HS-27A (cell line): Measurements from ENCODE around the gene GPR31.
"Not testable (repeated sequence)": the region's sequence is repeated elsewhere in the genome, so short reads cannot be mapped to it uniquely, and the experiment has no call there.

ENCODE experiments used
- DNase-seq: peaks from one replicate; pipeline ENCODE4 v3.0.0-alpha.2; 2012; ENCODE audit warnings: low read depth, missing footprints

The GPR31 gene

GRCh38 chr6:167157863-167158262 is at the start of gene GPR31:
Gene GPR31 (minus strand): TSS chr6:167157980. CDS start chr6:167157831, 149 bp downstream.
- DNase-seq, result no peak

GRCh38 chr6:167207527-167207926 is 49.7 kb upstream of the GPR31 start:
- DNase-seq, result no peak

GRCh38 chr6:167205316-167205715 is 47.5 kb upstream of the GPR31 start:
- not testable (repeated sequence) for DNase-seq

GRCh38 chr6:167204059-167204348 is 46.2 kb upstream of the GPR31 start:
- DNase-seq, result not testable (repeated sequence)

- not testable (repeated sequence) for DNase-seq
Measured at GRCh38 chr6:167203261-167204058, 45.7 kb upstream of the GPR31 start.

- DNase-seq, result not testable (repeated sequence)
Measured at GRCh38 chr6:167202613-167203012, 44.8 kb upstream of the GPR31 start.

- DNase-seq, result no peak
Measured at GRCh38 chr6:167200806-167201205, 43.0 kb upstream of the GPR31 start.

- not testable (repeated sequence) for DNase-seq
Measured at GRCh38 chr6:167195941-167196610, 38.3 kb upstream of the GPR31 start.

GRCh38 chr6:167193515-167194125 is 35.8 kb upstream of the GPR31 start:
- not testable (repeated sequence) for DNase-seq

- DNase-seq, result not testable (repeated sequence)
Measured at GRCh38 chr6:167191043-167191583, 33.3 kb upstream of the GPR31 start.

GRCh38 chr6:167187275-167187674 is 29.5 kb upstream of the GPR31 start:
- DNase-seq, result not testable (repeated sequence)

GRCh38 chr6:167185101-167185500 is 27.3 kb upstream of the GPR31 start:
- not testable (repeated sequence) for DNase-seq

GRCh38 chr6:167182913-167183314 is 25.1 kb upstream of the GPR31 start:
- DNase-seq, result not testable (repeated sequence)

- DNase-seq, result not testable (repeated sequence)
Measured at GRCh38 chr6:167181351-167181750, 23.6 kb upstream of the GPR31 start.

GRCh38 chr6:167180086-167180485 is 22.3 kb upstream of the GPR31 start:
- DNase-seq, result not testable (repeated sequence)

- not testable (repeated sequence) for DNase-seq
Measured at GRCh38 chr6:167178896-167179655, 21.3 kb upstream of the GPR31 start.

- DNase-seq, result not testable (repeated sequence)
Measured at GRCh38 chr6:167177271-167177670, 19.5 kb upstream of the GPR31 start.

GRCh38 chr6:167172011-167172410 is 14.2 kb upstream of the GPR31 start:
- DNase-seq, result not testable (repeated sequence)

- not testable (repeated sequence) for DNase-seq
Measured at GRCh38 chr6:167171300-167171699, 13.5 kb upstream of the GPR31 start.

GRCh38 chr6:167169867-167170266 is 12.1 kb upstream of the GPR31 start:
- not testable (repeated sequence) for DNase-seq

- DNase-seq, result not testable (repeated sequence)
Measured at GRCh38 chr6:167168296-167168695, 10.5 kb upstream of the GPR31 start.

GRCh38 chr6:167167699-167168098 is 9.9 kb upstream of the GPR31 start:
- DNase-seq, result not testable (repeated sequence)
